ENCODE results near the gene SLC22A23.

SLC22A23 gene

DNA sequence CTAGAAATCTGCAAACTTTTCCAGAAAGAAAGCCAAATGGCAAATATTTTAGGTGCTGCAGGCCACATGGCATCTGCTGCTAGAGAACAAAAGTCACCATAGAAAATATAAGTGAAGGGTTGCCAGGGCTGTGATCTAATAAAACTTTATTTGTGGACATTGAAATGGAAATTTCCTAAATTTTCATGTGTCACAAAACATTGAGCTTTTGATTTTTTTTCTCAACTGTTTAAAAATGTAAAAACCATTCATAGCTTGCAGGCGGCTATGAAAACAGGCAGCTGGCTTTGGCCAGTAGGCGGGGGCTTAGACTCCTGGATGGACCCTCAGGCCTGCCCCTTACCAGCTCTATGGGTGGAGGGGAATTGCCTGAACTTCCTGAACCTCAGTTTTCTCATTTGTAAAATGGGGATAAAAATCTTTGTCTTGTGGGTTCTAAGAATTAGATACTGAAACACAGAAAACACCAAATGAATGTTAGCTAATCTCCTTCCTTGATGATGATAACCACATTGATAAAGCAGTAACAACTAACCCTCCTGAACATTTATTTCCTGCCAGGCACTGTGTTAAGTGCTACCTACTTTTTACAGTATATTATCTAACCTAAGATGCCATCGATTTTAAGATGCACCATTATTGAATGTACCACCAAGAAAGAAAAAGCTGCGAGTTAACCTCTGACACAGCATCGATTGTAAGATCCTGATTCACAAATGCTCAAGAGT, 85.5 kb downstream of the SLC22A23 start:
- H3K4me2 ChIP-seq (ENCODE audit: low read length), result no peak overlapping the region

DNA sequence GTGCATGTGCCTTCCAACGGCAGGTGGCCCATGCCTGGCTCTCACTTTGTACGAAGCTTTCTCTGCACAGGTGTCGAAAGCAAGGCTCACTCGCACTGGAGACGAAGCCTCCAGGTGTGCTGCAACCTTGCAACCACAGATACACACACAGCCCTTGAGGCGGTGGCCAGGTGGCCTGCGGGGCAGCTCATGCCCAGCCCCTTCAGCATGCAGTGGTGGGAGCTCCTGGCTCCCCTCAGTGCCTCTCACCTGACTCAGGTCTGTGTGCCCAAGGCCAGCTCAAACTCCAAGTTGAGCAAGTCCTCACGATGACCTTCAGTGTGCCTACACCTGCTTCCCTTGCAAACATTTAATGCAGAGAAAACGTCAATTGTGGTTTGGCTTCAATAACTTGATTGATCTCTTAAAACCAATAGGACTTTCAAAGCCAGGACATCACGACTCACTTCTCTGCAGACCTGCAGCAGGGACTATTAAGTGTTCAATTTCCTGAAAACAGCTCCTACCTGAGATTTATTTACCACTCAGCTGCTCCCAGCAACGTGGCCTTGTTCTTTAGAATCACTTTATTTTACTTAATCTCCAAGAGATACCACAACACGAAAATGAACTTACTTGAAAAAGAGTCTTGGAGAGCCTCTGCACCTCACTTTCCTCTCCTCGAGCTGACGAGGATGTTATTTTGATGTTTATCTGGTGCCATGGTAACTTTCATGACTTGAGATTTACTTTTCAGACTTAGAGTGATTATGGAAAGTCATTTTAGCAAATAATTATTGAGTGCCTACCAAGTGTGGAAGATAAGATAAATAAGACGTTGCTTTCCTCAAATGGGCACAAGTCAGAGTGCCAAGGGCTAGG, 86.3 kb downstream of the SLC22A23 start:
- no CpG with 5 or more reads among the region's 15 CpGs for WGBS (ENCODE audit: extremely low coverage, insufficient coverage, low lambda C conversion rate)

More for the DNA sequence above, 85.5 kb downstream of the SLC22A23 start:
- Histone ChIP-seq H3K4ac (ENCODE audit: low read depth, low read length) (no peak overlapping the region), H3K79me2 (ENCODE audit: control insufficient read depth, insufficient read depth, low read length) (peaks cover 2% of the 10 kb centered on the region), H2BK120ac (ENCODE audit: low read depth, low read length) (no peak overlapping the region), H3K27ac (ENCODE audit: low read depth, low read length) (no peak overlapping the region), H3K18ac (ENCODE audit: low read length) (no peak overlapping the region), H4K8ac (ENCODE audit: low read depth, low read length) (no peak overlapping the region), H2BK5ac (ENCODE audit: low read length) (no peak overlapping the region), H3K56ac (ENCODE audit: low read length) (no peak overlapping the region), H3K27me3 (ENCODE audit: insufficient read depth, low read length, poor library complexity) (no peaks in the 10 kb centered on the region), H2BK15ac (replicated peaks; ENCODE audit: low read depth) (no peak overlapping the region), H3K23ac (ENCODE audit: low read length) (no peak overlapping the region), H3K9ac (ENCODE audit: low read length) (no peak overlapping the region), H2AK5ac (ENCODE audit: low read length) (no peak overlapping the region), H3K36me3 (ENCODE audit: control insufficient read depth, insufficient read depth, low read length) (no peaks in the 10 kb centered on the region), H3K4me3 (ENCODE audit: low read length) (no peak overlapping the region), H3K79me1 (ENCODE audit: low read length) (no peaks in the 10 kb centered on the region), H4K5ac (ENCODE audit: low read length) (no peak overlapping the region), H3K4me1 (ENCODE audit: control insufficient read depth, low read depth, low read length) (peaks cover 3% of the 10 kb centered on the region)
- no peak for DNase-seq
- WGBS (ENCODE audit: extremely low coverage, insufficient coverage, low lambda C conversion rate), result no CpG with 5 or more reads among the region's 5 CpGs

DNA sequence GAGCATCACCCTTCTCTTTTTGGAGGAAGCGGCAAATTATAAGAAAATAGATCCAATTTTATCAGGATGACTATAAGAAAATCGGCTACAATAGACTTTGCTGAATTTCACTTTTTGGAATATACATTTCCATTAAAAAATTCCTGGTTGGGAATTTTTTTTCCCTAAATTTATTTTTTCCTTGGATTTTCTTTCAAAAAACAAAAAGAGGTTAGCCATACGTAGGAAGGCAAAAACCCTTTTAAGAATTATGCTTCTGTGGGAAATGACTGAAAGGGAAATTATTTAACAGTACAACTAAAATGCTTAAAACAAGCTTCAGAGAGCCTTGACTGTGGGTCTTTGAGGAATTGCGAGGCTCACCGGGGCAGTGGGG, 86.9 kb downstream of the SLC22A23 start:
- DNase-seq, result no peak
- Histone ChIP-seq H2BK120ac (ENCODE audit: low read depth, low read length) (no peak overlapping the region), H3K79me2 (ENCODE audit: control insufficient read depth, insufficient read depth, low read length) (peaks cover 2% of the 10 kb centered on the region), H3K18ac (ENCODE audit: low read length) (no peak overlapping the region), H3K9ac (ENCODE audit: low read length) (no peak overlapping the region), H3K36me3 (ENCODE audit: control insufficient read depth, insufficient read depth, low read length) (no peaks in the 10 kb centered on the region), H3K79me1 (ENCODE audit: low read length) (no peaks in the 10 kb centered on the region), H3K27me3 (ENCODE audit: insufficient read depth, low read length, poor library complexity) (no peaks in the 10 kb centered on the region), H3K4me1 (ENCODE audit: control insufficient read depth, low read depth, low read length) (peaks cover 2% of the 10 kb centered on the region), H3K4me3 (ENCODE audit: low read length) (no peak overlapping the region), H3K4ac (ENCODE audit: low read depth, low read length) (no peak overlapping the region), H3K23ac (ENCODE audit: low read length) (no peak overlapping the region), H3K4me2 (ENCODE audit: low read length) (no peak overlapping the region), H4K8ac (ENCODE audit: low read depth, low read length) (no peak overlapping the region), H2BK15ac (replicated peaks; ENCODE audit: low read depth) (no peak overlapping the region), H2BK5ac (ENCODE audit: low read length) (no peak overlapping the region), H3K27ac (ENCODE audit: low read depth, low read length) (no peak overlapping the region), H2AK5ac (ENCODE audit: low read length) (no peak overlapping the region), H3K56ac (ENCODE audit: low read length) (no peak overlapping the region), H4K5ac (ENCODE audit: low read length) (no peak overlapping the region)
- WGBS (ENCODE audit: extremely low coverage, insufficient coverage, low lambda C conversion rate), result no CpG with 5 or more reads among the region's 5 CpGs

More for the DNA sequence above, 86.3 kb downstream of the SLC22A23 start:
- no peak overlapping the region for H3K56ac ChIP-seq (ENCODE audit: low read length)
- H4K5ac ChIP-seq (ENCODE audit: low read length), result no peak overlapping the region
- H3K4ac ChIP-seq (ENCODE audit: low read depth, low read length), result no peak overlapping the region
- H3K4me2 ChIP-seq (ENCODE audit: low read length), result no peak overlapping the region
- H2BK120ac ChIP-seq (ENCODE audit: low read depth, low read length), result no peak overlapping the region
- no peak overlapping the region for H2BK15ac ChIP-seq (replicated peaks; ENCODE audit: low read depth)
- no peak overlapping the region for H3K27ac ChIP-seq (ENCODE audit: low read depth, low read length)
- no peaks in the 10 kb centered on the region for H3K79me1 ChIP-seq (ENCODE audit: low read length)
- H3K27me3 ChIP-seq (ENCODE audit: insufficient read depth, low read length, poor library complexity), result no peaks in the 10 kb centered on the region
- no peak overlapping the region for H3K4me3 ChIP-seq (ENCODE audit: low read length)
- no peak overlapping the region for H3K23ac ChIP-seq (ENCODE audit: low read length)
- no peak overlapping the region for H3K9ac ChIP-seq (ENCODE audit: low read length)
- no peak overlapping the region for H4K8ac ChIP-seq (ENCODE audit: low read depth, low read length)
- H2BK5ac ChIP-seq (ENCODE audit: low read length), result no peak overlapping the region
- H3K36me3 ChIP-seq (ENCODE audit: control insufficient read depth, insufficient read depth, low read length), result no peaks in the 10 kb centered on the region
- H3K79me2 ChIP-seq (ENCODE audit: control insufficient read depth, insufficient read depth, low read length), result peaks cover 2% of the 10 kb centered on the region
- H3K18ac ChIP-seq (ENCODE audit: low read length), result no peak overlapping the region
- DNase-seq, result peak; percentile 54
- no peak overlapping the region for H2AK5ac ChIP-seq (ENCODE audit: low read length)
- peaks cover 2% of the 10 kb centered on the region for H3K4me1 ChIP-seq (ENCODE audit: control insufficient read depth, low read depth, low read length)

DNA sequence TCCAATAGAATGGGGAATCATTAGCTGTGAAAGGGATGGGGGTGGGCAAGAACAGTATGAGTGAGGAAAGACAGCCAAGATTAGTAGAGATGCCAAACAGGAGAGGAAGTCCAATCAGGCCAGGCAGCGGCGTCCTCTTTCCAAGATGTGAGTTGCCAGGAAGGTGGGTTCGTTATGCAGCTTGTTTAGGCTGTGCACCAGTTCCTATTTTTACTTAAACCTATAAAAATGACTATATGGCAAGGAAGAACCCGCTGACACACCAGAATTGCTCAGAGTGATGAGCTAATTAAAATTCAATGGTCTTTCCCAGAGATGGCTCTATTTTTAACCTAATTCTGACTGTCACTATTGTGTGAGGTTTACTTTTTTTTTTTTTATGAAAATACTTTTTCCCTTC, 88.2 kb downstream of the SLC22A23 start:
- Histone ChIP-seq H3K4me3 (ENCODE audit: low read length) (no peak overlapping the region), H4K5ac (ENCODE audit: low read length) (no peak overlapping the region), H3K56ac (ENCODE audit: low read length) (no peak overlapping the region), H3K79me1 (ENCODE audit: low read length) (no peaks in the 10 kb centered on the region), H3K4me1 (ENCODE audit: control insufficient read depth, low read depth, low read length) (peaks cover 2% of the 10 kb centered on the region), H2AK5ac (ENCODE audit: low read length) (no peak overlapping the region), H3K9ac (ENCODE audit: low read length) (no peak overlapping the region), H3K23ac (ENCODE audit: low read length) (no peak overlapping the region), H3K36me3 (ENCODE audit: control insufficient read depth, insufficient read depth, low read length) (no peaks in the 10 kb centered on the region), H2BK15ac (replicated peaks; ENCODE audit: low read depth) (no peak overlapping the region), H3K4me2 (ENCODE audit: low read length) (no peak overlapping the region), H3K79me2 (ENCODE audit: control insufficient read depth, insufficient read depth, low read length) (peaks cover 2% of the 10 kb centered on the region), H3K4ac (ENCODE audit: low read depth, low read length) (no peak overlapping the region), H3K27me3 (ENCODE audit: insufficient read depth, low read length, poor library complexity) (no peaks in the 10 kb centered on the region), H3K27ac (ENCODE audit: low read depth, low read length) (no peak overlapping the region), H4K8ac (ENCODE audit: low read depth, low read length) (no peak overlapping the region), H2BK120ac (ENCODE audit: low read depth, low read length) (no peak overlapping the region), H3K18ac (ENCODE audit: low read length) (no peak overlapping the region), H2BK5ac (ENCODE audit: low read length) (no peak overlapping the region)
- DNase-seq, result no peak
- no CpG with 5 or more reads among the region's 4 CpGs for WGBS (ENCODE audit: extremely low coverage, insufficient coverage, low lambda C conversion rate)

DNA sequence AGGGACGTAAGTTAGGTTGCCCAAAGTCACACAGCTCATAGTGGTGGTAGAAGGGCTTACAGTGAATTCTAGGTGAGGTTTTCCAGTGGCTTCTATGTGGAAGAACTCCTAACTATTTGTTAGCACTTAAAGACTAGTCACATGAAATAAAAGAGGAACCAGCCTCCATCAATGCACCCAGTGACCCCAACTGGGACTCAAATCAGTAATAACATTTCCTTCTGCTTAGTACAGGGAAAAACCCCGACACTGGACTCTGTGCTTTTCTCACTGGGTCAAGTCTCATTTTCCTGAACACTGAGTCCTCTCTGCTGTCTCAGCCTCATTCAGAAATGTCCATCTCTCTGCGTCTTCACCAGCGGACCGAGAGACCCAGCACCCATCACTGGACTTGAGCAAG, 89.2 kb downstream of the SLC22A23 start:
- DNase-seq, result no peak
- no peak overlapping the region for H3K4me2 ChIP-seq (ENCODE audit: low read length)
- peaks cover 2% of the 10 kb centered on the region for H3K4me1 ChIP-seq (ENCODE audit: control insufficient read depth, low read depth, low read length)
- H3K79me2 ChIP-seq (ENCODE audit: control insufficient read depth, insufficient read depth, low read length), result peaks cover 2% of the 10 kb centered on the region
- no peak overlapping the region for H2BK5ac ChIP-seq (ENCODE audit: low read length)
- no peaks in the 10 kb centered on the region for H3K27me3 ChIP-seq (ENCODE audit: insufficient read depth, low read length, poor library complexity)
- H2BK120ac ChIP-seq (ENCODE audit: low read depth, low read length), result no peak overlapping the region
- no peak overlapping the region for H3K27ac ChIP-seq (ENCODE audit: low read depth, low read length)
- no peaks in the 10 kb centered on the region for H3K36me3 ChIP-seq (ENCODE audit: control insufficient read depth, insufficient read depth, low read length)
- no peak overlapping the region for H3K9ac ChIP-seq (ENCODE audit: low read length)
- H3K4me3 ChIP-seq (ENCODE audit: low read length), result no peak overlapping the region
- no peak overlapping the region for H3K18ac ChIP-seq (ENCODE audit: low read length)
- no peak overlapping the region for H3K56ac ChIP-seq (ENCODE audit: low read length)
- no peak overlapping the region for H2AK5ac ChIP-seq (ENCODE audit: low read length)
- no peak overlapping the region for H3K4ac ChIP-seq (ENCODE audit: low read depth, low read length)
- H4K5ac ChIP-seq (ENCODE audit: low read length), result no peak overlapping the region
- H3K79me1 ChIP-seq (ENCODE audit: low read length), result no peaks in the 10 kb centered on the region
- no CpG with 5 or more reads among the region's 5 CpGs for WGBS (ENCODE audit: extremely low coverage, insufficient coverage, low lambda C conversion rate)
- H2BK15ac ChIP-seq (replicated peaks; ENCODE audit: low read depth), result no peak overlapping the region
- H3K23ac ChIP-seq (ENCODE audit: low read length), result no peak overlapping the region
- H4K8ac ChIP-seq (ENCODE audit: low read depth, low read length), result no peak overlapping the region
